DLD1 (cell line): ENCODE measurements around the gene NDUFAF7.
"Not testable (repeated sequence)": the region's sequence is repeated elsewhere in the genome, so short reads cannot be mapped to it uniquely, and the experiment has no call there.

ENCODE experiments used
- in situ Hi-C: cut with HindIII; loops from 2 replicates; pipeline ENCODE4 v1.10.0; 2017; ENCODE audit warnings: low sequenced_read_pairs

NDUFAF7 gene, protein sequence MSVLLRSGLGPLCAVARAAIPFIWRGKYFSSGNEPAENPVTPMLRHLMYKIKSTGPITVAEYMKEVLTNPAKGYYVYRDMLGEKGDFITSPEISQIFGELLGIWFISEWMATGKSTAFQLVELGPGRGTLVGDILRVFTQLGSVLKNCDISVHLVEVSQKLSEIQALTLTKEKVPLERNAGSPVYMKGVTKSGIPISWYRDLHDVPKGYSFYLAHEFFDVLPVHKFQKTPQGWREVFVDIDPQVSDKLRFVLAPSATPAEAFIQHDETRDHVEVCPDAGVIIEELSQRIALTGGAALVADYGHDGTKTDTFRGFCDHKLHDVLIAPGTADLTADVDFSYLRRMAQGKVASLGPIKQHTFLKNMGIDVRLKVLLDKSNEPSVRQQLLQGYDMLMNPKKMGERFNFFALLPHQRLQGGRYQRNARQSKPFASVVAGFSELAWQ

GRCh38 chr2:37231241-37232130 is at the start of gene NDUFAF7, which contains the start of gene CEBPZ:
Gene NDUFAF7 (plus strand): TSS chr2:37231658. CDS start chr2:37231706, 48 bp downstream.
Gene CEBPZ (minus strand): TSS chr2:37231596. CDS start chr2:37231567, 29 bp downstream.
- in situ Hi-C loops = no loop called here

GRCh38 chr2:37181726-37182684 is 49.5 kb upstream of the NDUFAF7 start:
- in situ Hi-C loops = no loop called here

DNA sequence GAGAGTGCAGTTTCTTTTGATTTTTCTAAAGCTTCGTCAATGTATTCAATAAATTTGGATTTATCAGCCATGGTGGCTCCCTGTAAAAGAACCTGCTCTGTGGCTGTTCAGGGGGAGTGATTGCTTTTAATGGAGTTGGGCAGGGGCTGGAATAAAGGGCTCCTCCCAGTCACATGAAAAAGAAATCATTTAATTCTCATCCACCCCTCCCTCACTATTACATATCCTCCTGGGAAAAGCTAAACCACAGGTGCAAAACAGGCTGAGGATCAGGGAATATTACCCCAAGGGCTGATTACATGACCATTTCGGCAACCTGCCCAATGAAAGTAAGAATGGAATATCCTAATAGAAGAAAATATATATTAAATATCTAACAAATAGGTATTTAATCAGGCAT is 42.9 kb upstream of the NDUFAF7 start, which contains the start of gene SULT6B1:
TSS of gene SULT6B1 (minus strand) at position 101 of the 400 bp plus-strand sequence. CDS start at position 71, 30 bp downstream.
- in situ Hi-C loops = no loop called here

DNA sequence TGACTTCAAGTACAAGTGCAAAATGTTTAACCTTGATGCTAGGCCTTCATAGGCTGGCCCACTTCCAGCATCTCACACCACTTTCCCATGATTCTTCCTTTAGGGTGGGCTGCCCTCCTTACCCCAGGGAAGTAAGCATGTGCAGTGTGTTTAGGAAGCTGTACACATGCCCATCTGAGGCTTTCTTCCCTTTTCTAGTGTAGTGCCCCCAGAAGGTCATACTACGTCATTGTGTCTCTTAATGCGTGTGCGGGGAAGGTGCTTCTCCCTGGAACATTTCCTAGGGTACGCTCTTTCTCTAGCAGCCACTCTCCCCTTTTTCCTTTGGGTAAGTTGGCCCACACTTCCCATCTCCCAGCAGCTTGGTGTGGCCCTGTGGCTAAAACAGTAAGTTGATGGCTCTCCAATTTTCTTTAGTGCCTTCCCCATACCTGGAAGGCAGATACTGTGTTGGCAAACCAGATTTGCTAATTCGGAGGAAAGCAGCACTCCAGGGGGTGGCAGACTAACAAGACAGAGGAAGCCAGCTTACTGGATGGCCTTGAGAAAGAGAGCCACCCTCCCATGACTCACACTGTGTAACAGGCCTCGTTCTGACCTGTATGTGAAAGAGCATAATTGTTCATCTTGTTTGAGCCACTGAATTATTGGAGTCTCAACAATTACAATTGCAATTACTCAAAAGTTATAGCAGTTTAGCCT is 41.9 kb upstream of the NDUFAF7 start:
- in situ Hi-C loops = no loop called here

GRCh38 chr2:37190290-37190689 is 41.2 kb upstream of the NDUFAF7 start:
- in situ Hi-C loops = no loop called here

DNA sequence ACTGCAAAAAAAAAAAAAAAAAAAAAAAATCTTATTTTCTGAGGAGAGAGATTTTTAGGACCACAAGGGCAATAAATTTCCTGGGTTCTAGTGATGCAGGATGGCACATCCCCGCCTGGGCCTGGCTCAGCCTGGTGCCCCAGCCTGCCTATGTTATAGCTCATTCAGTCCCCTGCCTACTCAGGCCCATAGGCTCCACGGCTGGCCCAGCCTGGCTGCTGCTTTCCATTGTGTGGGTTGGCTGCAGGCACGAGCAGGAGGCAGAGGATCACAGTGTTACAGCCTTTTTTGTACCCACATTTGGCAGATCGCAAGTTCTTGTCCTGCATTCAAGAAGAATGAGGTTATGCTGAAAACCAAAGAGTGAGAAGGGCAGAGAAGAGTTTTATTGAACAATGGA is 40.2 kb upstream of the NDUFAF7 start:
- in situ Hi-C loops = no loop called here

- in situ Hi-C loops = no loop called here
Measured at GRCh38 chr2:37191747-37192146, 39.7 kb upstream of the NDUFAF7 start.

- in situ Hi-C loops = no loop called here
Measured at GRCh38 chr2:37192551-37192950, 38.9 kb upstream of the NDUFAF7 start.

- in situ Hi-C loops = not testable (repeated sequence)
Measured at GRCh38 chr2:37195862-37196319, 35.6 kb upstream of the NDUFAF7 start.

DNA sequence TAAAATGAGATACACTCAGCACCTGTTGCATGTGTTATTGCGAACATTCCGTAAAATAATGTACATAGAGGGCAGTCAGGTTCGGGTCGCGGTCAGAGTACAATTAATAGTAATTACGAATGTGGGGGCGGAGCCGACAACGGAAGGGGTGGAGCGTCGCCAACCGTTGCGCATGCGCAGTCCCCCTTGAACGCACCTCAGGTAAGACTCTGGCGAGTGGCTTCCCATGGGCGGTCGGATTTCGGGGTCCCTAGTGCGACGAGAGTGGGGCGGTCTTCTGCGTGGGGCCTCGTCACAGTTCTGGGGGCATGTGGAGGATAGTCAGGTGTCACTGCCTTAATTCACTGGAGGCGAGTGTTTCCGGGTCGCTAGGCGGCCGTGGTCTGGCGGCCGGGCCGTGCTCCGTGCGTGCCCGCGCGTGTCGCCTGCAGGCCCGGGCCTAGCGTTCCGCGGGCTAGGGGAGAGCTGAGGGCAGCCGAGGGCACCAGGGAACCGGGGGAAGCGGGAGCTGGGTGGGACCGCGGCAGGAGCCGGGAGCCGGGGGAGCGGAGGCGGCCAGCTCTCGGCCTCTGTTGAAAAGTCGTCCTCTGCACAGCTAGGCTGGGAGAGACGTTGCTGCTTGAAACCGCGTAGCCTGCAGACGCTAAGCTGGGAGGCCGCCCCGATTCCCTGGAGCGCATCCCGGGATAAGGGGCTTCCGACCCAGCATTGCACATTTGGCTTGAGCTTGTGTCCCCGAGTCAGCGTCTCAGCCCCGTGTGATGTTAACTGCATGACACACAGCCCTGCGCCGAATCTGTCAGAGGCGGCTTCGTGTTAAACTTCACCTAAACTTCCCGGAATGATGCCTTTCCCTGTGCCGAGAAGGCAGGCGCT is 34.9 kb upstream of the NDUFAF7 start, which contains the start of gene CEBPZOS:
TSS of gene CEBPZOS (plus strand) at position 177 of the 876 bp plus-strand sequence. CDS start 3,209 bp downstream, outside the sequence.
- in situ Hi-C loops = no loop called here

GRCh38 chr2:37198681-37199065 is 32.8 kb upstream of the NDUFAF7 start:
- in situ Hi-C loops = no loop called here

- in situ Hi-C loops = no loop called here
Measured at GRCh38 chr2:37201208-37201607, 30.2 kb upstream of the NDUFAF7 start.

- in situ Hi-C loops = no loop called here
Measured at GRCh38 chr2:37201766-37202165, 29.7 kb upstream of the NDUFAF7 start.

DNA sequence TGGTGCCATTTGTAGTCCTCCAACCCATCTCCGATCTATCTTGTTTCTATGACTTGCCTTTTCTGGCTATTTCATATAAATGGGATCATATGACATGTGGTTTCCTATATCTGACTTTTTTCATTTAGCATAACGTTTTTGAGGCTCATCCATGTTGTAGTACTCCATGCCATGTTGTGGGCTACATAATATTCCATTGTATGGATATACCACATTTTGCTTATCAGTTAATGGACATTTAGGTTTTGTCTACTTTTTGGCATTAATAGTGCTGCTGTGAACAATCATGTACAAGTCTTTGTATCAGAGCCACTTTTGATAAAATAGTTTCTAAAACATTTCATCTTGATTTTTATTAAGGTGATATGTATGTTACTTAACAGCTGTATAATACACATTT is 27.8 kb upstream of the NDUFAF7 start:
- in situ Hi-C loops = no loop called here

- in situ Hi-C loops = not testable (repeated sequence)
Measured at GRCh38 chr2:37205071-37205661, 26.3 kb upstream of the NDUFAF7 start.

DNA sequence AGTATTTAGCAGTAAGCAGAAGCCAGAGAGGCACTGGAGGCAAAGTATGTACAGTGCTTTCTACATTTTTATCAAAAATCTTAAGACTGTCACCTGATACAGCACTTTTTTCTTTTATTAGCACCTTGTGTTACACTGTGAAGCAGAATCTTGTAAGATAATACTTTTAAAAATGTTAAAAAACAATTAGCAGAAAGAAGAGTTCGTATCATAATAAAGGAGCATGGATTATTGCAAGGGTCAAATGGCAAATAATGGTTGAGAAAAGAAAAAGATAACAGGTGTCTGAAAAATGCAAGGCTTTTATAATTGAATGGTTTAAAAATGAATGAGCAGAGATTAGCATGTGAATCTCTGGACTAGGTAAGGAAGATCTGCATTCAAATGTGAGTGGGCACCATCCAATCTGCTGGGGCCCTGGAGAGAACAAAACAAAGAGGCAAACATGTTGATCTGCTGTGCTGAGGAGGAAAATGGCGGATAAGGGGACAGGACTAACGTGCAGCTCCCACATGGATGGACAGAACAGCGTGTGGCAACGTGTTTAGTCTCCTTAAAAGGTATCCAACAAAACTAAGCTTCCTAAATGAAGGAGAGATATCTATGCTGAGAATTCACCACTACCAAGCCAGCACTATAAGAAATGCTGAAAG is 25.6 kb upstream of the NDUFAF7 start:
- in situ Hi-C loops = no loop called here

DNA sequence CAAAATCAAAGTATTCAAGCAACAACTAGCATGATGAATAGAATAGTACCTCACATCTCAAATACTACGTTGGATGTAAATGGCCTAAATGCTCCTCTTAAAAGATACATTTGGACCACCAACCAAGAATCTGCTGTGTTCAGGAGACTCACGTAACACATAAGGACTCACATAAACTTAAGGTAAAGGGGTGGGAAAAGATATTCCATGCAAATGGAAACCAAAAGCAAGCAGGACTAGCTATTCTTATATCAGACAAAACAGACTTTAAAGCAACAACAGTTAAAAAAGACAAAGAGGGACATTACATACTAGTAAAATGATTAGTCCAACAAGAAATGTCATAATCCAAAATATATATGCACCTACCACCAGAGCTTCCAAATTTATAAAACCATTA is 24.7 kb upstream of the NDUFAF7 start:
- in situ Hi-C loops = not testable (repeated sequence)

GRCh38 chr2:37211212-37211611 is 20.2 kb upstream of the NDUFAF7 start:
- in situ Hi-C loops = no loop called here
